GM19452 (cell line): ENCODE measurements around the gene ACP7.
"Not testable (repeated sequence)": the region's sequence is repeated elsewhere in the genome, so short reads cannot be mapped to it uniquely, and the experiment has no call there.

Experiments used
- ATAC-seq: cut with Tn5 transposase; IDR thresholded peaks from one replicate; pipeline ENCODE4 v1.9.1; 2021; ENCODE audit not compliant: unreplicated experiment

The ACP7 gene

DNA sequence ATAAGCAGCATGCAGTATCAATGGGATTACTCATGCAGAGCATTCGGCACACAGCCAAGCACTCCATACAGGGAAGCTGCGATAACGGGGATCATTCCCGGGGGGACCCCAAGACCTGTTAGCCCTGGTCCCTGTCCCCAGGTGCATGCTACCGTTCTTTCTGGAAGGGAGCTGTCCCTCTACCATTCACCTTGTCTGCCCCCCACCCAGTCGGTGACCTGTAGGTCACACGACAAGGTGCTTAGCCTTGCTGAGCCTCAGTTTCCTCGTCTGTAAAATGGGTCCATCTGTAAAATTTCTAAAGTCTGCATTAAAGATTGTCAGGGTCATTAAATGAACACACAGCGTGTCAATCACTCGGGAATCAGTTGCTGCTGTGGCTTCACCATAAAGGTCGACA is 6.8 kb upstream of the ACP7 start:
- ATAC-seq: no peak

GRCh38 chr19:39078436-39079200 is 5.5 kb upstream of the ACP7 start:
- ATAC-seq: no peak

- ATAC-seq: no peak
Observed at GRCh38 chr19:39080431-39080830, 3.7 kb upstream of the ACP7 start.

DNA sequence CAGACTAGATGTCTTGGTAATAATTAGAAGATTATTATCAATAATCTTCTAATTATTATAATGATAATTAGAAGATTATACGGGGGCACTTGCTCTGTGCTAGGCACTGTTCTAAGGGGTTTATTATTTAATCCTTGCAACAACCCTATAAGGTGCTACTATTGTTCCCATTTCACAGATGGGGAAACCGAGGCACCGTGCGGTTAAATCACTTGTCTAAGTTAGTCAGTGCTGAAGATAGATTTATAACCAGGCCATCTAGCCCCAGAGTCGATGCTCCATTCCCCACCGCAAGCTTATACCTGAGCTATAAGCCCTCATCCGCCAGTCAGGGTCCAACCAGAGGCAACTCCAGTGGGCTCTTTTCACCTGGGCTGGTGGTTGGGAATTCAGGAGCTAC is 2.0 kb upstream of the ACP7 start:
- ATAC-seq: no peak

GRCh38 chr19:39082745-39083598 is 1.2 kb upstream of the ACP7 start:
- no peak for ATAC-seq

DNA sequence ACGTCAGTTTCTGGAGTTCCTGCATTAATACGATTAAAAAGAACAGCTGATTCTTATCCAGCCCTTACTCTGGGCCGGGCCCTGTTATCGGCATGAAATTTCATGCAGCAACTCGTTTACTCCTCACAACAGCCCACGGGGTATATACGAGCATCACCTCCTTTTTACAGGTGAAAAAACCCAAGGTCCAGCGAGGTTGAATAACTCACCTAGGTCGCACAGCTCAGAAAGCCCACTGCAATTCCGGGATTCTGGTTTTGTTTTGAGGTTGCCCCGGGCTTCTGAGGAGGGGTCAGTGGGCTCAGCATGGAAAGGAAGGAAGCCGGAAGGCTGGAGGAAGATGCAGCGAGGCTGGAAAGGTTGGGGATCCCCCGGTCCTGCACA is 577 bp upstream of the ACP7 start:
- ATAC-seq: no peak

DNA sequence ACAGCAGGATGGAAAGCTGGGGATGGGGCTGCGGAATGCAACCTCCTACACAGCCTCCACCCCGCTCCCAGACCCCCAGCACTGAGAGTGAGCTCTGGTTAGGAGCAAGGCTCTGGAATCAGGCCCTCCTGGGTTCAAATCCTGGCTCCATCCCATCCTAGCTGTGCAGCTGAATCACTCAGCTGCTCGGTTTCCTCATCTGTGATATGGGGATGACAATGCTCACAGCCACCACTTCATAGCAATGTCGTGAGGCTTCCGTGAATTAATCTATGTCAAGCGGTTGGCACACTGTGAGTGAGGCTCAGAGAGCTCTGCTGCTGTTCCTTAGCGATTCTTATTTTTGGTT is 538 bp downstream of the ACP7 start:
- no peak for ATAC-seq

GRCh38 chr19:39085392-39085791 is 1.2 kb downstream of the ACP7 start:
- no peak for ATAC-seq

GRCh38 chr19:39086386-39086785 is 2.2 kb downstream of the ACP7 start:
- ATAC-seq: no peak

- no peak for ATAC-seq
Observed at GRCh38 chr19:39087907-39088686, 3.9 kb downstream of the ACP7 start.

GRCh38 chr19:39090016-39090415 is 5.8 kb downstream of the ACP7 start:
- not testable (repeated sequence) for ATAC-seq

GRCh38 chr19:39090881-39091280 is 6.7 kb downstream of the ACP7 start:
- ATAC-seq: no peak

- ATAC-seq: not testable (repeated sequence)
Observed at GRCh38 chr19:39095799-39096540, 11.8 kb downstream of the ACP7 start.

GRCh38 chr19:39097299-39097698 is 13.1 kb downstream of the ACP7 start:
- ATAC-seq: no peak

DNA sequence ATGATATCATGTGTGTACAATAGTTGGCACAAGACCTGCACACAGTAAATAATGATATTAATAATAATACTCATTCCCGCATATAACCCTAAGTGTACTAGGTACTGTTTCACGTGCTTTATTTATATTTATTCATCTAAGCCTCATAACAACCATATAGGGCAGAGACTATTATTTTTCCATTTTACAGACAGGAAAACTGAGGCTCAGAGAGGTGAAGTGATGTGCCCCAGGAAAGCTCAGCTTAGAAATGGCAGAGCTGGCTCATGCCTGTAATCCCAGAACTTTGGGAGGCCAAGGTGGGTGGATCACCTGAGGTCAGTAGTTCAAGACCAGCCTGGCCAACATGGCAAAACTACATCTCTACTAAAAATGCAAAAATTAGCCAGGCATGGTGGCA is 13.6 kb downstream of the ACP7 start:
- ATAC-seq: no peak

- no peak for ATAC-seq
Observed at GRCh38 chr19:39098365-39099269, 14.4 kb downstream of the ACP7 start.

DNA sequence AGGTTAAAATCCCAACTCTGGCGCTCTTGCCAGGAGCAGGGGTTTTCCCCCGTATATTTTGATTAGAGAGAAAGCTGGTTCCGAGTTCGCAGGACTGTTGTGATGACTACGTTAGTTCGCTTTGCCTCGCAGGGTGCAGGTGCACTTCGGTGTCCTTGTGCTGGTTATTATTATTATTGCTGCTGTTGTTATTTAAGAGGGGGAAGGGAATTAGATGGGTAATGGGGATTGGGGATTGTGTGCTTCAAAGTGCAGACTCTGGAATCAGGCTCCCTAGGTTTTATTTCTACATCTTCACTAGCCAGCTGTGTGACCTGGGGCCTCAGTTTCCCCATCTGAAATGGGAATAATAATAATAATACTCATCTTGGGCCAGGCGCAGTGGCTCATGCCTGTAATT is 15.2 kb downstream of the ACP7 start:
- no peak for ATAC-seq

- no peak for ATAC-seq
Observed at GRCh38 chr19:39100500-39101166, 16.5 kb downstream of the ACP7 start.

GRCh38 chr19:39103151-39103550 is 19.0 kb downstream of the ACP7 start:
- ATAC-seq: no peak
